Regular cardiac myocyte (primary cell): Measurements from ENCODE around the gene PLA2R1. TPM values are rescaled to one million over a fixed set of nuclear protein-coding genes. Genes with fewer than 3 reads are reported as not detected.

Experiments used
- total RNA-seq: library from RNA; depleted of rRNA; stranded (reverse); fragments of >200 nt; gene quantifications from 2 replicates; pipeline ENCODE4 v1.2.3, GENCODE V29; 2014

The PLA2R1 gene
- total RNA-seq, result 4.2 and 17.2 TPM in 2 replicates

GRCh38 chr2:160062292-160063005, at the start of gene PLA2R1:
Gene PLA2R1 (minus strand): TSS chr2:160062615. CDS start chr2:160062403, 212 bp downstream.

GRCh38 chr2:159904127-159904958, 158.1 kb downstream of the PLA2R1 start, which contains the start of gene LY75:
Gene LY75 (minus strand): TSS chr2:159904756.

Other genes starting within 250 kb of the PLA2R1 start
- 0.77 and 1.7 TPM in 2 replicates for gene LY75, start 157.9 kb downstream of the PLA2R1 start, total RNA-seq
- 0.19 and 0.28 TPM in 2 replicates for gene ITGB6, start 137.7 kb upstream of the PLA2R1 start, total RNA-seq